Large intestine (tissue), 3 donors: ENCODE data around the gene CPSF3. TPM values are rescaled to one million over a fixed set of nuclear protein-coding genes. Genes with fewer than 3 reads are reported as not detected.

Experiments
- DNase-seq, 2 donors: peaks; one replicate each; pipeline versions ENCODE4 v3.0.0 to v3.0.0-alpha.2; 2013
- H3K27ac ChIP-seq: one replicate; pipeline ENCODE4 v1.5.1; 2013; ENCODE audit warnings: low read length
- H3K27me3 ChIP-seq: 2 replicates; pipeline ENCODE4 v1.6.1; 2013; ENCODE audit warnings: low read length; ENCODE audit not compliant: control insufficient read depth, insufficient read depth
- H3K36me3 ChIP-seq: 2 replicates; pipeline ENCODE4 v1.6.1; 2013; ENCODE audit warnings: low read length; ENCODE audit not compliant: control insufficient read depth, insufficient read depth
- H3K4me1 ChIP-seq: one replicate; pipeline ENCODE4 v1.6.1; 2013; ENCODE audit warnings: low read length; ENCODE audit not compliant: control insufficient read depth, insufficient read depth
- H3K4me3 ChIP-seq: one replicate; pipeline ENCODE4 v1.5.1; 2013; ENCODE audit warnings: low read length
- H3K9me3 ChIP-seq: one replicate; pipeline ENCODE4 v1.6.1; 2013; ENCODE audit warnings: mild to moderate bottlenecking, low read depth, low read length, moderate library complexity; ENCODE audit not compliant: control insufficient read depth
- WGBS: methylation state at CpG from one replicate; pipeline ENCODE4 v1.1.5; 2013; ENCODE audit warnings: low lambda C conversion rate; ENCODE audit not compliant: insufficient coverage; 5-methylcytosine and 5-hydroxymethylcytosine counted together
- polyA plus RNA-seq: library from polyadenylated mRNA; unstranded; fragments of 120-200 nt; gene quantifications from one replicate; pipeline ENCODE4 v1.2.1, GENCODE V29; 2013

The CPSF3 gene
- polyA plus RNA-seq, 1 donor = 32.2 TPM

DNA sequence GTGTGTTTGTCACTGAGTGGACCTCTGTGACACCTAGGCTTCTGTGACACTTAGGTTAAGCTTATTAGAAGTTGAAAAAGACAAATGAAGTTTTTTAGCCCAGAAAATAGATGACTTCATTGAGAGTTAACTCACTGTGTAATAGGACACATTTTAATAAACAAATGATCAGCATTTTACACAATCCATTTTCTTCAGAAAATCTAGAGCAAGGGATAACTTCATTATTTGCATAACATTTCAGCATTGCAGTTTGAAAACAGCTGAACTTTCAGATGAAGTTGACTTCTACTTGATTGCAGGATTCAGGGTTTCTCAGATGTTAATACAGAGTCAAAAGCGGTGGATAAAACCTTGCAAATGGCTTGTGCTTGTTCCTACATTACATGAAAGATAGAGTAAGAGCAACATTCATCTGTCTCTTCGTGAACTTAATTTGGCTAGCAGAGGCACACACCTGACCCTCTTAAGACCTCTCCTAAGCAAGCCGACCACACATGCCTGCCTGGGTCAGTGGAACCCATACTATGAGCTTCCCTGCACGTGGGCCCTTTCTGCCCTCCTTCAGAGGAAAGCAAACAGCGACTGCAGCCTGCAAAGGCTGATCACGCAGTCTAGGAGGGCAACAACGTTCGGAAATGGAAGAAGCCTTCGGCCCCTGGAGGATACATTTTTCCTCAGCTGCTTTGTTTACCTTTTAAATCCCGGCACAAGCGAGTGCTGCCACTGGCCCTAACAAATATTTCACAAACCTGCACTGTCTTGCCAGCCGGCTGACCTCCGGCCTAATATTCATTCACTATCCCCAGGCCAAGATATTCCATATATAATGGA, 16.7 kb upstream of the CPSF3 start:
- DNase-seq = no peak
- H3K4me1 ChIP-seq = no peaks in the 10 kb centered on the region
- H3K4me3 ChIP-seq = no peak overlapping the region
- no peaks in the 10 kb centered on the region for H3K27me3 ChIP-seq
- no CpG with 5 or more reads among the region's 13 CpGs for WGBS
- peaks cover 41% of the 10 kb centered on the region for H3K36me3 ChIP-seq
- no peak overlapping the region for H3K27ac ChIP-seq
- H3K9me3 ChIP-seq = no peaks in the 10 kb centered on the region

- peaks cover 42% of the 10 kb centered on the region for H3K36me3 ChIP-seq
- no peak for DNase-seq
- H3K4me3 ChIP-seq = no peak overlapping the region
- H3K9me3 ChIP-seq = no peaks in the 10 kb centered on the region
- WGBS = no CpG with 5 or more reads among the region's 8 CpGs
- no peaks in the 10 kb centered on the region for H3K27me3 ChIP-seq
- no peaks in the 10 kb centered on the region for H3K4me1 ChIP-seq
- H3K27ac ChIP-seq = no peak overlapping the region
These were observed 16.1 kb upstream of the CPSF3 start for GRCh38 chr2:9407363-9407811.

DNA sequence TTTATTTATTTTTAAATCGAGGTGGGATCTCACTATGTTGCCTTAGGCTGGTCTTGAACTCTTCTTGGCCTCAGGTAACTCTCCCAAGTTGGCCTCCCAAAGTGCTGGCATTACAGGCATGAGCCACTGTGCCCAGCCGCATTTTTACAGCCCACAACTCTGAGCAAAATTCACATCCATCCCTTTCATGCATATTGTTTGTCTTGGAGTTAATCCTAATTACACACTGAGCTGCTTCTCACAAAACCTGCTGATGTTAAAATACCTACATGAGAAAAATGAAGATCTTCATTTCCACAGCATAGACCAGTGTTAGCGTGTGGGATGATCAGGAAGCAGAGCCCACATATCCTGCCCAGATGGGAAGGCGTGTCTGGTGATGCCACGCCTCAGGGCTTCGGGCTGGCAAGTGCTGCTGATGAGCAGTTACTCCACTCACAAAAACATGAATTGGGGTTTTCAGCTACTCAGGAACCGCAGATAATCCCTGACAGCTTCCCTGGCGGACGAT, 14.8 kb upstream of the CPSF3 start:
- WGBS = no CpG with 5 or more reads among the region's 9 CpGs
- H3K4me3 ChIP-seq = no peak overlapping the region
- no peaks in the 10 kb centered on the region for H3K4me1 ChIP-seq
- peaks cover 43% of the 10 kb centered on the region for H3K36me3 ChIP-seq
- H3K27ac ChIP-seq = no peak overlapping the region
- H3K9me3 ChIP-seq = no peaks in the 10 kb centered on the region
- H3K27me3 ChIP-seq = no peaks in the 10 kb centered on the region
- no peak for DNase-seq

- Histone ChIP-seq H3K27me3 (no peaks in the 10 kb centered on the region), H3K27ac (no peak overlapping the region), H3K9me3 (no peaks in the 10 kb centered on the region), H3K36me3 (peaks cover 45% of the 10 kb centered on the region), H3K4me3 (no peak overlapping the region), H3K4me1 (no peaks in the 10 kb centered on the region)
- no peak for DNase-seq
- no CpG with 5 or more reads among the region's 3 CpGs for WGBS
These were observed 13.3 kb upstream of the CPSF3 start for GRCh38 chr2:9410108-9410507.

DNA sequence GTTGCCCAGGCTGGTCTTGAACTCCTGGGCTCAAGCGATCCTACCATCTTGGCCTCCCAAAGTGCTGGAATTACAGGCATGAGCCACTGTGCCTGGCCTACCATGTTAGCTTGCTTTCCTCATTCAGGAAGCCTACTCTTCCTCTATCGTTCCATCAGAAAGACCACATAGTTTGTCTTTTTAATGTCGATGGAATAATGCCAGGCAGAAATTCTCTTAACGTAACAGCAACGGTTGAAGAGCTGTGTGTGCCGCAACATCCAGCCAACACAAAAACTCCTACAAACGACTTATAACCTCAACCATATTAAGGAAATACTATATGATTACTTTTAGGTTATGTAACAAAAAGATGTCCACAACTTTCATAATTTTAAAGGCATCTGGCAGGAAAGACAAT, 10.7 kb upstream of the CPSF3 start:
- Histone ChIP-seq H3K27me3 (no peaks in the 10 kb centered on the region), H3K27ac (no peak overlapping the region), H3K4me1 (no peaks in the 10 kb centered on the region), H3K9me3 (no peaks in the 10 kb centered on the region), H3K4me3 (no peak overlapping the region), H3K36me3 (peaks cover 42% of the 10 kb centered on the region)
- DNase-seq = no peak
- no CpG with 5 or more reads among the region's 7 CpGs for WGBS

DNA sequence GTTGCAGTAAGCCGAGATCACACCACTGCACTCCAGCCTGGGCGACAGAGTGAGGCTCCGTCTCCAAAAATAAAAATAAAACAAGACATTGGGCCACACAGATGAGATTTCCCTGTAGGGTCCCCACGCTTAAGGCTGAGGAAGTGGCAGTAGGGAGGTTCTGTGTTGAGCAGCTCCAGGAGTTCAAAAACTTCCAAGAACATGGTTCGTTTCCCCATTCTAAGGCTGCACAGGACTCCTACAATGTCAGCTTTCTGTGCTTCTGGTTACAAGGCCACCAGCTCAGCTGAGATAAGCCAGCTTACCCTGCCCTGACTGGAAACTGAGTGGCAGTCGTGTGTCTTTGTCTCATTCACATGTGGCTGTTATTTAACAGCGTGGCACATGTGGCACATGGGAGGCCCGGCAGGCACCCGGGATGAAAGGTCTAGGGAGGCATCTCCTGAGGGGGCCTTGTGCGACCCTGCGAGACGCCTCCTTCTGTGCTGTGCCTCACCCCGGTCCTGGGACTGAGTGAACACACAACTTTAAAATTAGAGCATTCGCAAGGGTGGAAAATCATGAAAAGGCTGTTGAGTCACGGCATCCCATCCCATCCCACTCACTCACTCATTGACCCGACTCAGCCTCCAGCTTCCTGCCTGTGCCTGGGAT, 7.8 kb upstream of the CPSF3 start:
- Histone ChIP-seq H3K27me3 (no peaks in the 10 kb centered on the region), H3K36me3 (peaks cover 34% of the 10 kb centered on the region)

GRCh38 chr2:9416267-9416961, 7.0 kb upstream of the CPSF3 start:
- H3K27ac ChIP-seq = no peak overlapping the region
- no peaks in the 10 kb centered on the region for H3K9me3 ChIP-seq
- H3K36me3 ChIP-seq = peaks cover 29% of the 10 kb centered on the region
- no peak overlapping the region for H3K4me3 ChIP-seq
- WGBS = 100% methylated on average over 2 of the region's 9 CpGs
- no peaks in the 10 kb centered on the region for H3K27me3 ChIP-seq
- DNase-seq = no peak
- no peaks in the 10 kb centered on the region for H3K4me1 ChIP-seq

More for the DNA sequence above, 7.8 kb upstream of the CPSF3 start:
- Histone ChIP-seq H3K4me3 (no peak overlapping the region), H3K9me3 (no peaks in the 10 kb centered on the region), H3K4me1 (no peaks in the 10 kb centered on the region), H3K27ac (no peak overlapping the region)
- WGBS = 100% methylated on average over 1 of the region's 16 CpGs
- DNase-seq = no peak

DNA sequence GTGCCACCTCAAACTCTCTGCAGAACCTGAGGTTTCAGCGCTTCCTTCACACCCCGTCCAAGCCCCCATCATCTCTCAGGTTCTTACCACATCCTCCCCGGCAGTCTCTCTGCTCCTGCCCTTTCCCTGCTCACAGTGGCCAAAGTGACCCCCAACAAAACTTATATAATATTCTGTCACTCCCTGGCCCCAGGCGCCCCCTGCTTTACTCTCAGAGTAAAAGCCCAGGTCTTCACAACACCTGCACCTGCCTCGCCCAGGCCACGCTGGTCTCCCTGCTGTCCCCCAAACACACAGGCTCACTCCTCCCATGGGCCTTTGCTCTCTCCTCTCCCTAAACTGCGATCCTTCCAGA, 6.5 kb upstream of the CPSF3 start:
- no CpG with 5 or more reads among the region's 7 CpGs for WGBS
- peaks cover 28% of the 10 kb centered on the region for H3K36me3 ChIP-seq
- H3K9me3 ChIP-seq = no peaks in the 10 kb centered on the region
- no peaks in the 10 kb centered on the region for H3K27me3 ChIP-seq
- H3K27ac ChIP-seq = no peak overlapping the region
- H3K4me1 ChIP-seq = no peaks in the 10 kb centered on the region
- no peak overlapping the region for H3K4me3 ChIP-seq
- no peak for DNase-seq

DNA sequence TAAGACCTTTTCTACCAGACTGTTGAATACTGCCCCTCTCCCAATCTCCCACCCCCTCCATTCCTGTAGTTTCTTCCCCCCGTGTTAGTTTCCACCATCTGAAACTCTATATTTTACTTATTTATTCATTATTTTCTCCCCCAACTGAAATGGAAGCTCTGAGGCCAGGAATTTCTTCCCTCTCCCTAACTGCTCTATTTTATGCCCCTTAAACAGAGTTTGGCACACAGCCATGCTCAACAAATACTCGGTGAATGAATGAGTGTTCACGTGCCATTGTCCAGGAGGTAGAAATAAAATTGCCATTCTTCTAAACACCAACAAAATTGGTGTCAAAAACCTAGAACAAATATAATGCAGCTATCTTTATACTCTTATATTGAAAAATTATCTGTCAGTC, 5.7 kb upstream of the CPSF3 start:
- Histone ChIP-seq H3K4me1 (peaks cover 3% of the 10 kb centered on the region), H3K4me3 (no peak overlapping the region), H3K27me3 (no peaks in the 10 kb centered on the region), H3K36me3 (peaks cover 23% of the 10 kb centered on the region), H3K27ac (no peak overlapping the region), H3K9me3 (no peaks in the 10 kb centered on the region)
- DNase-seq = no peak
- 86% methylated on average over 1 of the region's 3 CpGs for WGBS

DNA sequence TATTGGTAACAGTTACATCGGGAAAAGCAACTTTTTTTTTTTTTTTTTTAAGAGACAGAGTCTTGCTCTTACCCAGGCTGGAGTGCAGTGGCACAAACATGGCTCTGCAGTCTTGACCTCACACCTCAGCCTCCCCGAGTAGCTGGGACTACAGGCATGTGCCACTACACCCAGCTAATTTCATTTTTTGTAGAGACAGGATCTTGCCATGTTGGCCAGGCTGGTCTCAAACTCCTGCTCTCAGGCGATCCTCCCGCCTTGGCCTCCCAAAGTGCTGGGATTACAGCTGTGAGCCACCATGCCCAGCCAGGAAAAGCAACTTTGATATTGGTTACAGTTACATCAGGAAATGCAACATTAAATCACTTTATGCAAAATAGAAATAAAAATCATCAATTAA, 4.7 kb upstream of the CPSF3 start:
- no CpG with 5 or more reads among the region's 4 CpGs for WGBS
- Histone ChIP-seq H3K9me3 (no peaks in the 10 kb centered on the region), H3K4me3 (no peak overlapping the region), H3K36me3 (peaks cover 17% of the 10 kb centered on the region), H3K27me3 (no peaks in the 10 kb centered on the region), H3K4me1 (peaks cover 3% of the 10 kb centered on the region), H3K27ac (no peak overlapping the region)
- no peak for DNase-seq
